Right lobe of liver (tissue), 6 donors: Measurements from ENCODE around the gene AGK. TPM values are rescaled to one million over a fixed set of nuclear protein-coding genes. Genes with fewer than 3 reads are reported as not detected.
A peak's percentile ranks its signal among the peaks of the same experiment; 100 is the strongest.
"Not testable (repeated sequence)": the region's sequence is repeated elsewhere in the genome, so short reads cannot be mapped to it uniquely, and the experiment has no call there.

ENCODE experiments used
- ATAC-seq, 4 donors: fragments of 200-7000 bp; cut with Tn5 transposase; one replicate each; pipeline ENCODE4 v1.9.1; 2020; ENCODE audit warnings: mild to moderate bottlenecking in 4 of 4, moderate library complexity in 4 of 4
- DNase-seq, 3 donors: peaks; one replicate each; pipeline ENCODE4 v3.0.0-alpha.2; 2020
- H3K27ac ChIP-seq, 3 donors: fragments of 200-600 bp; one replicate each; pipeline ENCODE4 v1.8.0; 2022
- H3K27me3 ChIP-seq, 2 donors: fragments of 200-600 bp; one replicate each; pipeline ENCODE4 v1.8.0; 2022
- H3K36me3 ChIP-seq, 4 donors: fragments of 200-600 bp; sonication (generic) in 1 of 4; one replicate each; pipeline versions ENCODE4 v1.5.1 to v1.8.0; 2017 to 2022; ENCODE audit warnings: control low read depth in 1 of 4
- H3K4me1 ChIP-seq, 4 donors: fragments of 200-600 bp; sonication (generic) in 1 of 4; one replicate each; pipeline versions ENCODE4 v1.5.1 to v1.8.0; 2017 to 2022; ENCODE audit warnings: control low read depth in 1 of 4
- H3K4me3 ChIP-seq, 3 donors: fragments of 200-600 bp; one replicate each; pipeline ENCODE4 v1.8.0; 2022
- H3K9me3 ChIP-seq, 4 donors: fragments of 200-600 bp; sonication (generic) in 1 of 4; one replicate each; pipeline versions ENCODE4 v1.5.1 to v1.8.0; 2017 to 2022; ENCODE audit warnings: control low read depth in 1 of 4
- POLR2A ChIP-seq: fragments of 450-650 bp; IDR thresholded peaks from one replicate; pipeline ENCODE4 v1.6.1; 2017; ENCODE audit warnings: antibody characterized with exemption, mild to moderate bottlenecking
- WGBS: methylation state at CpG from one replicate; pipeline ENCODE4 v1.1.6; 2018; ENCODE audit warnings: low coverage, low lambda C conversion rate; ENCODE audit not compliant: insufficient coverage; ENCODE audit errors: missing lambda C conversion rate; 5-methylcytosine and 5-hydroxymethylcytosine counted together
- intact Hi-C, 2 donors: fragments of 100-400 bp; cut with DNase I; formaldehyde crosslinking; loops; one replicate each; pipeline versions ENCODE4 v1.11.2 to v1.14.1; 2022
- total RNA-seq, 6 experiments: library from RNA; depleted of rRNA in 2 of 6; stranded (reverse); fragments of >200 nt in 2 of 6; fragmentation: NEBNext Ultra II Directional in 3 of 6; extraction: Animal tissue kit (Norgen Biotek cat#: 25700) in 3 of 6; gene quantifications; one replicate each; pipeline versions ENCODE4 v1.1.0 to v1.2.4, GENCODE V29; 2016 to 2023
- TF ChIP-seq, protein P1 (sequence below), 4 donors: fragments of 200-600 bp in 3 of 4; fragments of 450-650 bp in 1 of 4; IDR thresholded peaks; one replicate each; pipeline versions ENCODE4 v1.5.1 to v1.8.0; 2016 to 2022; ENCODE audit warnings: antibody characterized with exemption in 4 of 4, mild to moderate bottlenecking in 2 of 4
- donor health status: DM: no; HTN: yes; CAD: no.
- donor health status: DM: no; HTN: no; CAD: no.
- donor health status: DM: no; HTN: no; CAD: no.
- donor health status: DM: no; HTN: yes; CAD: no.
- donor health status: DM: no; HTN: yes; CAD: no.

AGK gene
- total RNA-seq, 6 experiments from 2014 or later: 9.3 to 19.2 (median 12.0) TPM

- WGBS: 82% methylated on average over 3 of the region's 6 CpGs
- DNase-seq (no peak), ATAC-seq (no peak)
- Histone ChIP-seq H3K27me3 (no peaks in the 10 kb centered on the region), H3K36me3 (peaks cover 0 to 10% (median 0%) of the 10 kb centered on the region in 4 donors), H3K27ac (peak overlapping the region in 1 of 3 donors; percentile 10), H3K9me3 (peaks cover 0 to 3% (median 0%) of the 10 kb centered on the region in 4 donors), H3K4me1 (peaks cover 0 to 49% (median 12%) of the 10 kb centered on the region in 4 donors), H3K4me3 (no peak overlapping the region)
- TF ChIP-seq, protein P1, sequence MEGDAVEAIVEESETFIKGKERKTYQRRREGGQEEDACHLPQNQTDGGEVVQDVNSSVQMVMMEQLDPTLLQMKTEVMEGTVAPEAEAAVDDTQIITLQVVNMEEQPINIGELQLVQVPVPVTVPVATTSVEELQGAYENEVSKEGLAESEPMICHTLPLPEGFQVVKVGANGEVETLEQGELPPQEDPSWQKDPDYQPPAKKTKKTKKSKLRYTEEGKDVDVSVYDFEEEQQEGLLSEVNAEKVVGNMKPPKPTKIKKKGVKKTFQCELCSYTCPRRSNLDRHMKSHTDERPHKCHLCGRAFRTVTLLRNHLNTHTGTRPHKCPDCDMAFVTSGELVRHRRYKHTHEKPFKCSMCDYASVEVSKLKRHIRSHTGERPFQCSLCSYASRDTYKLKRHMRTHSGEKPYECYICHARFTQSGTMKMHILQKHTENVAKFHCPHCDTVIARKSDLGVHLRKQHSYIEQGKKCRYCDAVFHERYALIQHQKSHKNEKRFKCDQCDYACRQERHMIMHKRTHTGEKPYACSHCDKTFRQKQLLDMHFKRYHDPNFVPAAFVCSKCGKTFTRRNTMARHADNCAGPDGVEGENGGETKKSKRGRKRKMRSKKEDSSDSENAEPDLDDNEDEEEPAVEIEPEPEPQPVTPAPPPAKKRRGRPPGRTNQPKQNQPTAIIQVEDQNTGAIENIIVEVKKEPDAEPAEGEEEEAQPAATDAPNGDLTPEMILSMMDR (IDR thresholded peaks at IDR 0.05): no peak
- no peak for TF ChIP-seq POLR2A
- intact Hi-C loops: no loop called here
These were observed 135.5 kb downstream of the AGK start for GRCh38 chr7:141686670-141687069.

GRCh38 chr7:141688043-141688442, 136.8 kb downstream of the AGK start:
- TF ChIP-seq POLR2A: no peak
- TF ChIP-seq, protein P1 (IDR thresholded peaks at IDR 0.05): no peak
- intact Hi-C loops: no loop called here
- DNase-seq (no peak), ATAC-seq (no peak)
- H3K4me1 ChIP-seq: peaks cover 0 to 49% (median 12%) of the 10 kb centered on the region in 4 donors
- peaks cover 0 to 3% (median 0%) of the 10 kb centered on the region in 4 donors for H3K9me3 ChIP-seq
- H3K4me3 ChIP-seq: no peak overlapping the region
- WGBS: 100% methylated on average over 5 of the region's 5 CpGs
- peaks cover 0 to 10% (median 0%) of the 10 kb centered on the region in 4 donors for H3K36me3 ChIP-seq
- H3K27me3 ChIP-seq: no peaks in the 10 kb centered on the region
- H3K27ac ChIP-seq: no peak overlapping the region

DNA sequence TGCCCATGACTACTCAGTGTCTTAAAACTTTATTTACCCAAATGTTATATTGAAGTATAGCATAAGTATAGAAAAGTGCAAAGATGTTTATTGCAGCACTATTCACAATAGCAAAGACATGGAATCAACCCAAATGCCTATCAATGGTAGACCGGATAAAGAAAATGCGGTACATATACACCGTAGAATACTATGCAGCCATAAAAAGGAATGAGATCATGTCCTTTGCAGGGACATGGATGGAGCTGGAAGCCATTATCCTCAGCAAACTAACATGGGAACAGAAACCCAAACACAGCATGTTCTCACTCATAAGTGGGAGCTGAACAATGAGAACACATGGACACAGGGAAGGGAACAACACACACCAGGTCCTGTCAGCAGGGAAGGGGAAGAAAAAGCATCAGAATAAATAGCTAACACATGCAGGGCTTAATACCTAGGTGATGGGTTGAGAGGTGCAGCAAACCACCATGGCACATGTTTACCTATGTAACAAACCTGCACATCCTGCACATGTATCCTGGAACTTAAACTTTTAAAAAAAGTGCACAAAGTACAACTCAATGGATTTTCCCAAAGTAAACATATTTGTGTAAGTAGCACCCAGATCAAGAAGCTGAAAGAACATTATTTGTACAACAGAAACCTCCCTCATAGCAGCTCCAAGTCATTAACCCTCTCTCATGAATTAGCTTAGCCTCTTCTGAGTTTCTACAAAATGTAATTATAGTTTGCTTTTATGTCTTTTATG, 138.0 kb downstream of the AGK start:
- H3K27ac ChIP-seq, intact Hi-C loops, H3K27me3 ChIP-seq, H3K36me3 ChIP-seq, H3K4me3 ChIP-seq, DNase-seq, H3K9me3 ChIP-seq: not testable (repeated sequence)
- WGBS: 100% methylated on average over 3 of the region's 3 CpGs
- ATAC-seq: peak in 1 of 4 donors; percentile 13
- H3K4me1 ChIP-seq: peaks cover 0 to 49% (median 12%) of the 10 kb centered on the region in 4 donors

GRCh38 chr7:141691540-141691939, 140.3 kb downstream of the AGK start:
- Histone ChIP-seq H3K27me3 (no peaks in the 10 kb centered on the region), H3K36me3 (no peaks in the 10 kb centered on the region), H3K4me1 (peaks cover 0 to 55% (median 22%) of the 10 kb centered on the region in 4 donors), H3K27ac (no peak overlapping the region), H3K9me3 (no peaks in the 10 kb centered on the region), H3K4me3 (no peak overlapping the region)
- intact Hi-C loops: no loop called here
- TF ChIP-seq, protein P1 (IDR thresholded peaks at IDR 0.05): no peak
- TF ChIP-seq POLR2A: no peak
- ATAC-seq (no peak), DNase-seq (no peak)
- 79% methylated on average over 2 of the region's 3 CpGs for WGBS

DNA sequence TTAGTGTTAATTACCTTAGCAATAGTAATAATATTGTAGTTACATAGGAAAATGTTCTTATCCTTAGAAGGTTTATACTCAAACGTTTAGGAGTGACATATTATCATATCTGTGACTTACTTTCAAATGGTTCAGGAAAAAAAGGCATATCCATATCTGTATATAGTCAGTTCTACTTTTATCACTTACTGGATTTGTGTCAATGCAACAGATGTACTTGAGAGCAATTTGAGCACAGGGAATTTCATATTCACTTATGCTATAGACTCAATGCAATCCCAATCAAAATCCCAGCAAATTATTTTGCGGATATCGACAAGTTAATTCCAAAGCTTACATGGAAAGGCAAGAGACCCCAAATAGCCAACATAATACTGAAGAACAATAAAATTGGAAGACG, 140.8 kb downstream of the AGK start:
- Histone ChIP-seq H3K27ac (no peak overlapping the region), H3K4me3 (no peak overlapping the region), H3K27me3 (no peaks in the 10 kb centered on the region), H3K4me1 (peaks cover 0 to 55% (median 23%) of the 10 kb centered on the region in 4 donors), H3K36me3 (no peaks in the 10 kb centered on the region), H3K9me3 (no peaks in the 10 kb centered on the region)
- intact Hi-C loops: no loop called here
- 84% methylated on average over 4 of the region's 4 CpGs for WGBS
- TF ChIP-seq, protein P1 (IDR thresholded peaks at IDR 0.05): no peak
- TF ChIP-seq POLR2A: no peak
- ATAC-seq (no peak), DNase-seq (no peak)
